Progenitor cell of endocrine pancreas (in vitro differentiated cells): ENCODE measurements around the gene MAST2. TPM values are rescaled to one million over a fixed set of nuclear protein-coding genes. Genes with fewer than 3 reads are reported as not detected.

Experiments used
- DNase-seq: peaks from one replicate; pipeline ENCODE4 v3.0.0; 2021; ENCODE audit warnings: low spot score; ENCODE audit not compliant: unreplicated experiment
- H3K27ac Mint-ChIP-seq: 2 replicates; pipeline ENCODE4 v1.8.0; 2021; ENCODE audit warnings: mild to moderate bottlenecking, moderate library complexity, mixed read lengths
- H3K27me3 Mint-ChIP-seq: 2 replicates; pipeline ENCODE4 v1.8.0; 2021; ENCODE audit warnings: mixed read lengths
- H3K36me3 Mint-ChIP-seq: 2 replicates; pipeline ENCODE4 v1.8.0; 2022; ENCODE audit warnings: mixed read lengths; ENCODE audit not compliant: insufficient read depth
- H3K4me1 Mint-ChIP-seq: 2 replicates; pipeline ENCODE4 v1.8.0; 2021; ENCODE audit warnings: low read depth, mixed read lengths
- H3K4me3 Mint-ChIP-seq: 2 replicates; pipeline ENCODE4 v1.8.0; 2021; ENCODE audit warnings: low read depth, mild to moderate bottlenecking, moderate library complexity, mixed read lengths
- H3K9me3 Mint-ChIP-seq: 2 replicates; pipeline ENCODE4 v1.8.0; 2021; ENCODE audit warnings: low read depth, mixed read lengths
- total RNA-seq: library from RNA; stranded (reverse); gene quantifications from 2 replicates; pipeline ENCODE4 v1.2.1, GENCODE V29; 2021
- TF ChIP-seq, protein P1 (sequence below): fragments of 200-600 bp; sonication (generic); IDR thresholded peaks from one replicate; pipeline ENCODE4 v1.5.0; 2021; ENCODE audit warnings: antibody characterized with exemption, mild to moderate bottlenecking; ENCODE audit not compliant: unreplicated experiment

MAST2 gene
- total RNA-seq, 1 donor from 2014 or later = 47.8 TPM

DNA sequence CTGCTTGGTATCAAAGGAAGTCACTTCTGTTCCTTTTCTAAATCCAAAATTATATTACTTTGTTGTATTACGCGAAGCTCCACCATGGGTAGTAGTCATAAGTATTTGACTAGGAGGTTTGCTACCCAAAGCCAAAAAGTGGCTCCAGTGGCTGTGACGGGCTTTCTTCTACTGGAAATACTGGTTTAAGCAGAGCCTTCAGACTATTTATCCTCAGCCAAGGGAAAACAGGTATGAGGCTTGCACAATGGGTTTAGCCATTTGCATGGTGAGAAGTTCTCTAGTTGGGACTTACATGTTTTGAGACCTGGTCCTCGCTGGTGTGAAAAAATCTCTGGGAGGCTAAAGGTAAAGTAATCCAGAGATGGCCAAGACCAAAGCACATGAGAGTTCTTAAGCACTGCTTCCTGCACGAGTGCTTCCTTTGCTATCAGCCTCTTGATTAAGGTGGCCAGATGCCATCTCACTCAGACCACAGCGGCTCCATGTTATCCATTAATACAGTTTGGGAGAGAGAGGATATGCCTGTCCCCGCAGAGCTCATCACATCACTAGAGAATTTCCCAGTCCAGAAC, 207.8 kb downstream of the MAST2 start:
- Mint-ChIP-seq H3K9me3 (no peaks in the 10 kb centered on the region), H3K36me3 (peaks cover 29% of the 10 kb centered on the region), H3K4me1 (peaks cover 8% of the 10 kb centered on the region), H3K27me3 (no peaks in the 10 kb centered on the region), H3K27ac (no peak overlapping the region), H3K4me3 (no peak overlapping the region)
- TF ChIP-seq, protein P1, sequence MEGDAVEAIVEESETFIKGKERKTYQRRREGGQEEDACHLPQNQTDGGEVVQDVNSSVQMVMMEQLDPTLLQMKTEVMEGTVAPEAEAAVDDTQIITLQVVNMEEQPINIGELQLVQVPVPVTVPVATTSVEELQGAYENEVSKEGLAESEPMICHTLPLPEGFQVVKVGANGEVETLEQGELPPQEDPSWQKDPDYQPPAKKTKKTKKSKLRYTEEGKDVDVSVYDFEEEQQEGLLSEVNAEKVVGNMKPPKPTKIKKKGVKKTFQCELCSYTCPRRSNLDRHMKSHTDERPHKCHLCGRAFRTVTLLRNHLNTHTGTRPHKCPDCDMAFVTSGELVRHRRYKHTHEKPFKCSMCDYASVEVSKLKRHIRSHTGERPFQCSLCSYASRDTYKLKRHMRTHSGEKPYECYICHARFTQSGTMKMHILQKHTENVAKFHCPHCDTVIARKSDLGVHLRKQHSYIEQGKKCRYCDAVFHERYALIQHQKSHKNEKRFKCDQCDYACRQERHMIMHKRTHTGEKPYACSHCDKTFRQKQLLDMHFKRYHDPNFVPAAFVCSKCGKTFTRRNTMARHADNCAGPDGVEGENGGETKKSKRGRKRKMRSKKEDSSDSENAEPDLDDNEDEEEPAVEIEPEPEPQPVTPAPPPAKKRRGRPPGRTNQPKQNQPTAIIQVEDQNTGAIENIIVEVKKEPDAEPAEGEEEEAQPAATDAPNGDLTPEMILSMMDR = no peak
- no peak for DNase-seq

DNA sequence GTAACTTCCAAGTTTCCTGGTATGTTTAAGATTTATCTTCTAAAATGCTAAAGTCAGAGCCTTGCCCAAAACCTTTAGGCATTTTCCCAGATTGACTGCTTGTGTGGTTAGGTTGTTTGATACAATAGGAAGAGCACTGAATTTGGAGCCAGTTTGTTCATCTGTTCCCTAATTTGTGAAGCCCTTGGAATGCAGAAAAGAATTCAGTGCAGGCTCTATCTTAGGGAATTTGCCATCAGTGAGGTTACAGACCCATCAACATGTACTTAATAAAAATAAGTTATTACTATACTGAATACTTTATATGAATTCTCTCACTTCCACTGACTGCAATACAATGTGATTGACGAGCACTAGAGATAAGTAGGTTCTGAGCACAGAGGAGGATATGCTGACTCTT, 208.8 kb downstream of the MAST2 start:
- Mint-ChIP-seq H3K4me1 (peaks cover 7% of the 10 kb centered on the region), H3K9me3 (no peaks in the 10 kb centered on the region), H3K36me3 (peaks cover 27% of the 10 kb centered on the region), H3K27me3 (no peaks in the 10 kb centered on the region), H3K4me3 (no peak overlapping the region), H3K27ac (no peak overlapping the region)
- no peak for DNase-seq
- TF ChIP-seq, protein P1 = no peak

DNA sequence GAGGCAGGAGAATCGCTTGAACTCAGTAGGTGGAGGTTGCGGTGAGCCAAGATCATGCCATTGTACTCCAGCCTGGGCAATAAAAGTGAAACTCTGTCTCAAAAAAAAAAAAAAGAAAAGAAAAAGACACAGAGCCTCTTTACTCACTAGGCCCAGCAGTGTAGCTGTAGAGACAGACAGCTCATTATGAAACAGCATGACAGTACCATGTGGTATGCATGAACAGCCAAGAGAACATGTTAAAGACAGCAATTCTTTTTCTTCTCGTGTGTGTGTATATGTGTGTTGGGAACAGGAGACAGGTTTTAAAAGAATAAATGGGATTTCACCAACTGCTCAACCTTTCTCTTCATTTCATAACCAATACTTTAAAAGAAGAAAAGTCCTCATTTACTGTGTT, 210.2 kb downstream of the MAST2 start:
- TF ChIP-seq, protein P1 = no peak
- Mint-ChIP-seq H3K27ac (no peak overlapping the region), H3K36me3 (peaks cover 19% of the 10 kb centered on the region), H3K4me1 (peaks cover 7% of the 10 kb centered on the region), H3K27me3 (no peaks in the 10 kb centered on the region), H3K4me3 (no peak overlapping the region), H3K9me3 (no peaks in the 10 kb centered on the region)
- no peak for DNase-seq

DNA sequence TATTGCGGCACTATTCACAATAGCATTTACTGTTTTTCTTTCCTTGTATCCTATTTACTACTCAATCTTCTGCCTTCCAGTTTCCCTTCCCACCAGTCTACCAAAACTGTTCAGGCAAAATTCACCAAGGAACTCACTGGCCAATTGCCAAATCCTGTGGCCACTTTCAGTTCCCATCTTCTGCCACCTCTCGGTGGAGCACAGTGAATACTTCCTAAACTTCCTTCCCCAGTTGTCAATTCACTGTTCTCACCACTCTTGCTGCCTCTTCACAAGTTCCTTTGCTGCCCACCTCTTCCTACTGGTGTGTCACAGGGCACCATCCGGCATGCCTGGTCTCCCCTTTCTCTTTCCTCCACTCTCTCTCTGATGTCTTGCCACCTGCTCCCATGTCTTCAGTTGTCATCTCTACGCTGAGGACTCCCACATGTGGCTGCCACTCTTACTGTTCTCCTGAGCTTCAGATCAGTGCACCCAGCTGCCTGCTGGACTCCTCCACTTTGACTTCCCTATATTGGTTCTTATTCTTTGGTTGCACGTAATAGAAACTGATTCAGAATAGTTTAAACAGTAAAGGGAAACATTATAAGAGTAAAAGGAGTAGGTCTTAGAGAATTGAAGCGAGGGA, 214.6 kb downstream of the MAST2 start:
- no peaks in the 10 kb centered on the region for H3K4me1 Mint-ChIP-seq
- TF ChIP-seq, protein P1 = no peak
- no peaks in the 10 kb centered on the region for H3K9me3 Mint-ChIP-seq
- no peak overlapping the region for H3K4me3 Mint-ChIP-seq
- peaks cover 8% of the 10 kb centered on the region for H3K36me3 Mint-ChIP-seq
- H3K27ac Mint-ChIP-seq = no peak overlapping the region
- no peaks in the 10 kb centered on the region for H3K27me3 Mint-ChIP-seq
- DNase-seq = no peak

DNA sequence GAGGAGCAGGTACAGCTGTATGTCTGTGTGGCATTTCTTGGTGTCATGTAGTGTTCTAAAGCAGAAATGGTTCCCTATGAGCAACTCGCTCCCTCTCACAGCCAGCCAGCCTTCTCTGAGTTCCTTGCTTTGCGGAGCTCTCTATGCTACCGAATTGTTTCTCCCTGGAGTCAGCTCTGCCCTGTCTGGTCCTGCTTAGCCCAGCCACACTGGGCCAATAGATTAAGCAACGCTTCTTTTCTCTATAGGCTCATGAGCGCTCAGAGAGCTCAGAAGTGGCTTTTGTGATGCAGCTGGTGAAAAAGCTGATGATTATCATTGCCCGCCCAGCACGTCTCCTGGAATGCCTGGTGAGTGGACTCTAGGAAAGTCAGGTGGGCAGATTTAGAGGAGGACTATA, 215.9 kb downstream of the MAST2 start:
- H3K36me3 Mint-ChIP-seq = peaks cover 10% of the 10 kb centered on the region
- H3K4me1 Mint-ChIP-seq = no peaks in the 10 kb centered on the region
- TF ChIP-seq, protein P1 = no peak
- H3K27me3 Mint-ChIP-seq = no peaks in the 10 kb centered on the region
- no peak overlapping the region for H3K27ac Mint-ChIP-seq
- H3K9me3 Mint-ChIP-seq = no peaks in the 10 kb centered on the region
- H3K4me3 Mint-ChIP-seq = no peak overlapping the region
- no peak for DNase-seq
